Measurements from ENCODE around the gene TRPM3. TPM values are rescaled to one million over a fixed set of nuclear protein-coding genes. Genes with fewer than 3 reads are reported as not detected.

TRPM3 gene
- total RNA-seq, 1 experiment from 2014 or later, result 5.4 TPM

GRCh38 chr9:70963554-70963953 lies 157.9 kb downstream of the TRPM3 start (continued):
- TF ChIP-seq, protein P1, sequence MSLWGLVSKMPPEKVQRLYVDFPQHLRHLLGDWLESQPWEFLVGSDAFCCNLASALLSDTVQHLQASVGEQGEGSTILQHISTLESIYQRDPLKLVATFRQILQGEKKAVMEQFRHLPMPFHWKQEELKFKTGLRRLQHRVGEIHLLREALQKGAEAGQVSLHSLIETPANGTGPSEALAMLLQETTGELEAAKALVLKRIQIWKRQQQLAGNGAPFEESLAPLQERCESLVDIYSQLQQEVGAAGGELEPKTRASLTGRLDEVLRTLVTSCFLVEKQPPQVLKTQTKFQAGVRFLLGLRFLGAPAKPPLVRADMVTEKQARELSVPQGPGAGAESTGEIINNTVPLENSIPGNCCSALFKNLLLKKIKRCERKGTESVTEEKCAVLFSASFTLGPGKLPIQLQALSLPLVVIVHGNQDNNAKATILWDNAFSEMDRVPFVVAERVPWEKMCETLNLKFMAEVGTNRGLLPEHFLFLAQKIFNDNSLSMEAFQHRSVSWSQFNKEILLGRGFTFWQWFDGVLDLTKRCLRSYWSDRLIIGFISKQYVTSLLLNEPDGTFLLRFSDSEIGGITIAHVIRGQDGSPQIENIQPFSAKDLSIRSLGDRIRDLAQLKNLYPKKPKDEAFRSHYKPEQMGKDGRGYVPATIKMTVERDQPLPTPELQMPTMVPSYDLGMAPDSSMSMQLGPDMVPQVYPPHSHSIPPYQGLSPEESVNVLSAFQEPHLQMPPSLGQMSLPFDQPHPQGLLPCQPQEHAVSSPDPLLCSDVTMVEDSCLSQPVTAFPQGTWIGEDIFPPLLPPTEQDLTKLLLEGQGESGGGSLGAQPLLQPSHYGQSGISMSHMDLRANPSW (CRISPR knock-in tag; conservative IDR thresholded peaks at IDR 0.05; ENCODE audit: low read depth), result no peak
- TF ChIP-seq ZNF232 (CRISPR knock-in tag; IDR thresholded peaks at IDR 0.05), result no peak
- no peak for TF ChIP-seq TCF7 (CRISPR knock-in tag; IDR thresholded peaks at IDR 0.05; ENCODE audit: low read depth)
- TF ChIP-seq NR3C1 (CRISPR knock-in tag; conservative IDR thresholded peaks at IDR 0.05; ENCODE audit: low read depth), result no peak
- TF ChIP-seq CREM (CRISPR knock-in tag; IDR thresholded peaks at IDR 0.05), result no peak
- TF ChIP-seq E2F1 (CRISPR knock-in tag; IDR thresholded peaks at IDR 0.05), result no peak
- TF ChIP-seq ZNF396 (CRISPR knock-in tag; IDR thresholded peaks at IDR 0.05; ENCODE audit: borderline replicate concordance), result no peak
- no peak for TF ChIP-seq ETV6 (CRISPR knock-in tag; IDR thresholded peaks at IDR 0.05)
- TF ChIP-seq TEAD1 (CRISPR knock-in tag; IDR thresholded peaks at IDR 0.05), result no peak
- no peak for TF ChIP-seq KAT7 (CRISPR knock-in tag; IDR thresholded peaks at IDR 0.05; ENCODE audit: borderline replicate concordance)
- TF ChIP-seq IRF2 (CRISPR knock-in tag; IDR thresholded peaks at IDR 0.05; ENCODE audit: borderline replicate concordance, low read depth), result no peak
- TF ChIP-seq, protein P2, sequence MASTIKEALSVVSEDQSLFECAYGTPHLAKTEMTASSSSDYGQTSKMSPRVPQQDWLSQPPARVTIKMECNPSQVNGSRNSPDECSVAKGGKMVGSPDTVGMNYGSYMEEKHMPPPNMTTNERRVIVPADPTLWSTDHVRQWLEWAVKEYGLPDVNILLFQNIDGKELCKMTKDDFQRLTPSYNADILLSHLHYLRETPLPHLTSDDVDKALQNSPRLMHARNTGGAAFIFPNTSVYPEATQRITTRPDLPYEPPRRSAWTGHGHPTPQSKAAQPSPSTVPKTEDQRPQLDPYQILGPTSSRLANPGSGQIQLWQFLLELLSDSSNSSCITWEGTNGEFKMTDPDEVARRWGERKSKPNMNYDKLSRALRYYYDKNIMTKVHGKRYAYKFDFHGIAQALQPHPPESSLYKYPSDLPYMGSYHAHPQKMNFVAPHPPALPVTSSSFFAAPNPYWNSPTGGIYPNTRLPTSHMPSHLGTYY (CRISPR knock-in tag; IDR thresholded peaks at IDR 0.05), result no peak
- TF ChIP-seq, protein P3, sequence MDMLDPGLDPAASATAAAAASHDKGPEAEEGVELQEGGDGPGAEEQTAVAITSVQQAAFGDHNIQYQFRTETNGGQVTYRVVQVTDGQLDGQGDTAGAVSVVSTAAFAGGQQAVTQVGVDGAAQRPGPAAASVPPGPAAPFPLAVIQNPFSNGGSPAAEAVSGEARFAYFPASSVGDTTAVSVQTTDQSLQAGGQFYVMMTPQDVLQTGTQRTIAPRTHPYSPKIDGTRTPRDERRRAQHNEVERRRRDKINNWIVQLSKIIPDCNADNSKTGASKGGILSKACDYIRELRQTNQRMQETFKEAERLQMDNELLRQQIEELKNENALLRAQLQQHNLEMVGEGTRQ (CRISPR knock-in tag; IDR thresholded peaks at IDR 0.05), result no peak
- no peak for TF ChIP-seq AFF4 (CRISPR knock-in tag; IDR thresholded peaks at IDR 0.05; ENCODE audit: borderline replicate concordance)

- H3K36me3 Mint-ChIP-seq, result no peaks in the 10 kb centered on the region
- CTCF ChIA-PET, result interaction anchor here (1.7 kb wide), 1 partner anchor 322 kb away, joined by 5 read pairs; no protein-coding TSS in a partner anchor
- POLR2A ChIA-PET, result no interaction called here
- TF ChIP-seq, protein P2 (CRISPR knock-in tag; IDR thresholded peaks at IDR 0.05), result no peak
- no peak for TF ChIP-seq RORB (CRISPR knock-in tag; IDR thresholded peaks at IDR 0.05)
- TF ChIP-seq, protein P4, sequence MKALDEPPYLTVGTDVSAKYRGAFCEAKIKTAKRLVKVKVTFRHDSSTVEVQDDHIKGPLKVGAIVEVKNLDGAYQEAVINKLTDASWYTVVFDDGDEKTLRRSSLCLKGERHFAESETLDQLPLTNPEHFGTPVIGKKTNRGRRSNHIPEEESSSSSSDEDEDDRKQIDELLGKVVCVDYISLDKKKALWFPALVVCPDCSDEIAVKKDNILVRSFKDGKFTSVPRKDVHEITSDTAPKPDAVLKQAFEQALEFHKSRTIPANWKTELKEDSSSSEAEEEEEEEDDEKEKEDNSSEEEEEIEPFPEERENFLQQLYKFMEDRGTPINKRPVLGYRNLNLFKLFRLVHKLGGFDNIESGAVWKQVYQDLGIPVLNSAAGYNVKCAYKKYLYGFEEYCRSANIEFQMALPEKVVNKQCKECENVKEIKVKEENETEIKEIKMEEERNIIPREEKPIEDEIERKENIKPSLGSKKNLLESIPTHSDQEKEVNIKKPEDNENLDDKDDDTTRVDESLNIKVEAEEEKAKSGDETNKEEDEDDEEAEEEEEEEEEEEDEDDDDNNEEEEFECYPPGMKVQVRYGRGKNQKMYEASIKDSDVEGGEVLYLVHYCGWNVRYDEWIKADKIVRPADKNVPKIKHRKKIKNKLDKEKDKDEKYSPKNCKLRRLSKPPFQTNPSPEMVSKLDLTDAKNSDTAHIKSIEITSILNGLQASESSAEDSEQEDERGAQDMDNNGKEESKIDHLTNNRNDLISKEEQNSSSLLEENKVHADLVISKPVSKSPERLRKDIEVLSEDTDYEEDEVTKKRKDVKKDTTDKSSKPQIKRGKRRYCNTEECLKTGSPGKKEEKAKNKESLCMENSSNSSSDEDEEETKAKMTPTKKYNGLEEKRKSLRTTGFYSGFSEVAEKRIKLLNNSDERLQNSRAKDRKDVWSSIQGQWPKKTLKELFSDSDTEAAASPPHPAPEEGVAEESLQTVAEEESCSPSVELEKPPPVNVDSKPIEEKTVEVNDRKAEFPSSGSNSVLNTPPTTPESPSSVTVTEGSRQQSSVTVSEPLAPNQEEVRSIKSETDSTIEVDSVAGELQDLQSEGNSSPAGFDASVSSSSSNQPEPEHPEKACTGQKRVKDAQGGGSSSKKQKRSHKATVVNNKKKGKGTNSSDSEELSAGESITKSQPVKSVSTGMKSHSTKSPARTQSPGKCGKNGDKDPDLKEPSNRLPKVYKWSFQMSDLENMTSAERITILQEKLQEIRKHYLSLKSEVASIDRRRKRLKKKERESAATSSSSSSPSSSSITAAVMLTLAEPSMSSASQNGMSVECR (CRISPR knock-in tag; IDR thresholded peaks at IDR 0.05; ENCODE audit: borderline replicate concordance), result no peak
- no peak for TF ChIP-seq ATF6 (CRISPR knock-in tag; IDR thresholded peaks at IDR 0.05)
Measured at GRCh38 chr9:70962761-70963440, 158.5 kb downstream of the TRPM3 start.

More at GRCh38 chr9:70962761-70963440, 158.5 kb downstream of the TRPM3 start:
- Mint-ChIP-seq H3K27me3 (ENCODE audit: low read depth) (no peaks in the 10 kb centered on the region), H3K4me3 (no peak overlapping the region), H3K9me3 (0 out of 2 replicates have a peak, but pooled peaks cover 4% of the 10 kb centered on the region), H3K27ac (no peak overlapping the region), H3K4me1 (peaks cover 8% of the 10 kb centered on the region)
- DNase-seq (ENCODE audit: low spot score), result no peak
- no peak for ATAC-seq

Data from WTC11 (cell line).